Measurements from ENCODE around the gene MYOG.

MYOG gene

GRCh38 chr1:203085528-203086406, at the start of gene MYOG:
MYOG (minus strand) TSS chr1:203086012; CDS start chr1:203085961, 51 bp downstream.
- DNase-seq, result no peak

- no peak for DNase-seq
Observed at GRCh38 chr1:203133970-203134725, 48.3 kb upstream of the MYOG start.

GRCh38 chr1:203131548-203132200, 45.9 kb upstream of the MYOG start:
- DNase-seq, result no peak

GRCh38 chr1:203130358-203130985, 44.7 kb upstream of the MYOG start:
- no peak for DNase-seq

- no peak for DNase-seq
Observed at GRCh38 chr1:203129501-203130231, 43.9 kb upstream of the MYOG start.

- DNase-seq, result no peak
Observed at GRCh38 chr1:203128716-203129500, 43.1 kb upstream of the MYOG start.

GRCh38 chr1:203128431-203128715, 42.6 kb upstream of the MYOG start:
- DNase-seq, result no peak

- DNase-seq, result no peak
Observed at GRCh38 chr1:203127666-203128430, 42.0 kb upstream of the MYOG start, which contains the start of gene ADORA1. ADORA1 (plus strand) TSS chr1:203127726; CDS start chr1:203128842, 1,116 bp downstream.

GRCh38 chr1:203126866-203127665, 41.3 kb upstream of the MYOG start:
- DNase-seq, result no peak

GRCh38 chr1:203126151-203126865, 40.5 kb upstream of the MYOG start:
- no peak for DNase-seq

- DNase-seq, result no peak
Observed at GRCh38 chr1:203124546-203125317, 38.9 kb upstream of the MYOG start.

- DNase-seq, result no peak
Observed at GRCh38 chr1:203124011-203124410, 38.2 kb upstream of the MYOG start.

GRCh38 chr1:203122159-203122558, 36.3 kb upstream of the MYOG start:
- no peak for DNase-seq

GRCh38 chr1:203121186-203122015, 35.6 kb upstream of the MYOG start:
- DNase-seq, result no peak

GRCh38 chr1:203120325-203121153, 34.7 kb upstream of the MYOG start:
- no peak for DNase-seq
